Measurements from ENCODE around the gene PRKCB. TPM values are rescaled to one million over a fixed set of nuclear protein-coding genes. Genes with fewer than 3 reads are reported as not detected.
"Not testable (repeated sequence)": the region's sequence is repeated elsewhere in the genome, so short reads cannot be mapped to it uniquely, and the experiment has no call there.

The PRKCB gene
- total RNA-seq, 1 donor from 2014 or later: 1.7 TPM

- ATAC-seq (ENCODE audit: poor library complexity) (peak; percentile 75), DNase-seq (peak; percentile 83)
- intact Hi-C loops (cut with DNase I): loop anchor here (5.0 to 10.0 kb wide), 2 partner anchors 196 to 278 kb away; no protein-coding TSS in a partner anchor
These were observed 174.8 kb downstream of the PRKCB start for GRCh38 chr16:24010440-24011089.

- intact Hi-C loops (cut with DNase I): loop anchor here (5.0 to 10.0 kb wide), 2 partner anchors 196 to 279 kb away; no protein-coding TSS in a partner anchor
These were observed 175.5 kb downstream of the PRKCB start for GRCh38 chr16:24011237-24011636.

GRCh38 chr16:24013054-24013636, 177.4 kb downstream of the PRKCB start:
- intact Hi-C loops (cut with DNase I): loop anchor here (5.0 to 10.0 kb wide), 2 partner anchors 198 to 281 kb away; no protein-coding TSS in a partner anchor

More at GRCh38 chr16:24011237-24011636, 175.5 kb downstream of the PRKCB start:
- ATAC-seq (ENCODE audit: poor library complexity): no peak
- DNase-seq: no peak

GRCh38 chr16:24013864-24014645, 178.3 kb downstream of the PRKCB start:
- no peak for DNase-seq
- intact Hi-C loops (cut with DNase I): loop anchor here (5.0 to 10.0 kb wide), 2 partner anchors 199 to 282 kb away; no protein-coding TSS in a partner anchor
- peak; percentile 20 for ATAC-seq (ENCODE audit: poor library complexity)

More at GRCh38 chr16:24013054-24013636, 177.4 kb downstream of the PRKCB start:
- DNase-seq: no peak
- no peak for ATAC-seq (ENCODE audit: poor library complexity)

- DNase-seq; ATAC-seq (ENCODE audit: poor library complexity): not testable (repeated sequence)
- intact Hi-C loops (cut with DNase I): loop anchor here (5.0 to 10.0 kb wide), 2 partner anchors 200 to 283 kb away; no protein-coding TSS in a partner anchor
These were observed 179.2 kb downstream of the PRKCB start for GRCh38 chr16:24014955-24015354.

GRCh38 chr16:24015923-24016322, 180.1 kb downstream of the PRKCB start:
- ATAC-seq (ENCODE audit: poor library complexity) (no peak), DNase-seq (no peak)
- intact Hi-C loops (cut with DNase I): loop anchor here (10.0 kb wide), 1 partner anchor 201 kb away; no protein-coding TSS in a partner anchor

- intact Hi-C loops (cut with DNase I): loop anchor here (10.0 kb wide), 1 partner anchor 204 kb away; no protein-coding TSS in a partner anchor
- DNase-seq: no peak
- ATAC-seq (ENCODE audit: poor library complexity): no peak
These were observed 182.7 kb downstream of the PRKCB start for GRCh38 chr16:24018485-24018884.

DNA sequence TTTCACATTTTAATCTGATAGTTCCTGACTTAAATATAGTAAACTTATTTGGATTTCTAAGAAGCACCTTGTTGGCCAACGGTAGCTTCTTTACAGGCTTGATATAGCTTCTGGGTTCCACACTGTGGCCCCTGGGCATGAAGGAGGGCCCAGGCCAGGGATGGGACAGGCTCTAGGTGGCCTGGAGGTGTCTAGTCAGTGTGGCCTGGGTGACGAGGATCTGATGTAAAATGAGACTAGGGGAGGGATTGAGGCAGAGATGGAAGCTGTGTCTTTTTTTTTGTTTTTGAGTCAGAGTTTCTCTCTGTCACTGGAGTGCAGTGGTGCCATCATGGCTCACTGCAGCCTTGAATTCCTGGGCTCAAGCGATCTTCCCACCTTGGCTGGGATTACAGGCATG, 187.0 kb downstream of the PRKCB start:
- ATAC-seq (ENCODE audit: poor library complexity): no peak

GRCh38 chr16:24023621-24024020, 187.8 kb downstream of the PRKCB start:
- intact Hi-C loops (cut with DNase I): no loop called here
- no peak for DNase-seq
- no peak for ATAC-seq (ENCODE audit: poor library complexity)

More for the DNA sequence above, 187.0 kb downstream of the PRKCB start:
- DNase-seq: no peak
- intact Hi-C loops (cut with DNase I): no loop called here

- no peak for ATAC-seq (ENCODE audit: poor library complexity)
- DNase-seq: no peak
- intact Hi-C loops (cut with DNase I): no loop called here
These were observed 189.2 kb downstream of the PRKCB start for GRCh38 chr16:24024971-24025370.

DNA sequence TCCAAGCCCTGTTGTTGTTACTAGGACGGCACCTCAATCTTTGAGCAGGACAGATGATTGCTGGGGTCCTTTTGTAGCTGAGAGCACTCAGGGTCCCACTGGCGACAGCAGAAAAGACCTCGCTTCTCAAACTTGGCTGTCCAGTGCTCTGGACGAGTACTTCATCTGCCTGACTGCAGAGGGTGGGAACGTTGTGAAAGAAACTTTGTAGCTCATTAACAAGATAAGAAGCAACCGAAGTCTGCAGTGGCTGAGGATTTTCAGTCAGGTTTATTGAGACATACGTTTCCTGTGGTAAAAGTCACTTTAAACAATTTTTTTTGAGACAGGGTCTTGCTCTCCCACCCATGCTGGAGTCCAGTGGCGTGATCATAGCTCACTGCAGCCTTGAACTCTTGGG, 191.7 kb downstream of the PRKCB start:
- intact Hi-C loops (cut with DNase I): no loop called here
- DNase-seq (no peak), ATAC-seq (ENCODE audit: poor library complexity) (no peak)

DNA sequence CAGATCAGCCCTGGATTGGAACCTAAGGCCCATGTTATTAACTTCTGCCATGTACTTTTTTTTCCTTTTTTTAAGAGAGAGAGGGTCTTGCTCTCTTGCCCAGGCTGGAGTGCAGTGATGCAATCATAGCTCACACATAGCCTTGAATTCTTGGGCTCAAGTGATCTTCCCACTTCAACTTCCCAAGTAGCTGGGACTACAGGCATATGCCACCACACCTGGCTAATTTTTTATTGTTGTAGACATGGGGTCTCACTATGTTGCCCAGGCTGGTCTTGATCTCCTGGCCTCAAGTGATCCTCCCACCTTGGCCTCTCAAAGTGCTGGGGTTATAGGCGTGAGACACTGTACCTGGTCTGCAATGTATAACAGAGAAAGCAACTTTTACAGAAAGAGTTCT, 194.1 kb downstream of the PRKCB start:
- not testable (repeated sequence) for ATAC-seq (ENCODE audit: poor library complexity); DNase-seq
- intact Hi-C loops (cut with DNase I): loop anchor here (10.0 kb wide), 1 partner anchor 235 kb away; no protein-coding TSS in a partner anchor

GRCh38 chr16:24035127-24035842, 199.5 kb downstream of the PRKCB start:
- no peak for DNase-seq
- intact Hi-C loops (cut with DNase I): loop anchor here (10.0 kb wide), 1 partner anchor 240 kb away; no protein-coding TSS in a partner anchor
- ATAC-seq (ENCODE audit: poor library complexity): no peak

GRCh38 chr16:24036038-24036543, 200.3 kb downstream of the PRKCB start:
- DNase-seq: no peak
- no peak for ATAC-seq (ENCODE audit: poor library complexity)
- intact Hi-C loops (cut with DNase I): loop anchor here (10.0 kb wide), 1 partner anchor 241 kb away; no protein-coding TSS in a partner anchor

DNA sequence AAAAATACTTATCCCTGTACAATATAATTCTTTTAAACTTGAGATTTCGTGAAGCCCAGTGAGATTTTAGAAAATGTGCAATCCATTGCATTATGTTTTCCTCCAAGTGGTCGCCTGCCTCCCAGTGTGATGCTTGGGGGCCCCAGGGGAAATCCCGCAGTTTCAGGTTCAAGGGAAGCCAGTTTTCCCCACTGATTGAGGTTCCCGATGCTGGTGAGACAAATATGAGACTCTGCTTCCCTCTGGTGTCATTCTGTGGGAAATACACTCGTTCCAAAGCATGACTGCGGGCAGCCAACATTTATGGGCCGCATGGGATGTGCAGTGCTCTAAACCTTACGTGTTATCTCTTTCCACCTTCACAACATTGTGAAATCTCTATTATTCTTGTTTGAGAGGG, 200.8 kb downstream of the PRKCB start:
- intact Hi-C loops (cut with DNase I): loop anchor here (10.0 kb wide), 1 partner anchor 242 kb away; no protein-coding TSS in a partner anchor
- peak; percentile 57 for ATAC-seq (ENCODE audit: poor library complexity)
- DNase-seq: no peak

DNA sequence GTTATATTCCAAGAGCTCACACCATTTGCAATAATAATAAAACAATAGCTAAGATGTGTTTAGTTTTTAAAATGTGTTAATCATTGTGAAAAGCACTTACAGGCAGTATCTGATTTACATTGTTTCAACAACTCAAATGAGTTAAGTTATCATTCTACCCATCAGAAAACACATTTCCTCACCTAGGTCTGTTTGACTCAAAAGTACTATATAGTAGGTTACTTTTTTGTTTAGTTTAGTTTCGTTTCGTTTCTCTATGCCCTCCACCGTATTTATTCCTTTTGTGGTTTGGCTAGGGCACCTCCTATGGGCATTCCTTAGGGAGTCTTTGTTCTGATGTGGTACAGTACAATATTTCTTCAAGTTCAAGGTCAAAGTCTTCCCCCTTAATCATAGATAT, 201.6 kb downstream of the PRKCB start:
- no peak for DNase-seq
- ATAC-seq (ENCODE audit: poor library complexity): no peak
- intact Hi-C loops (cut with DNase I): loop anchor here (10.0 kb wide), 1 partner anchor 243 kb away; no protein-coding TSS in a partner anchor

GRCh38 chr16:24041834-24042631, 206.2 kb downstream of the PRKCB start:
- intact Hi-C loops (cut with DNase I): loop anchor here (5.0 kb wide), 1 partner anchor 460 kb away; no protein-coding TSS in a partner anchor
- ATAC-seq (ENCODE audit: poor library complexity) (peak; percentile 38), DNase-seq (peak; percentile 57)
